OCI-LY1 (cell line): ENCODE results near the gene CA12.

ENCODE experiments used
- H2AFZ ChIP-seq: fragments of 200-600 bp; sonication (generic), shearing (Covaris generic); 2 replicates; pipeline ENCODE4 v1.6.0; 2014; ENCODE audit warnings: antibody characterized with exemption, mild to moderate bottlenecking, low read length
- H3F3A ChIP-seq: fragments of 200-600 bp; sonication (generic), shearing (Covaris generic); 2 replicates; pipeline ENCODE4 v1.6.0; 2014; ENCODE audit warnings: mild to moderate bottlenecking, antibody characterized with exemption, low read length, moderate library complexity; ENCODE audit not compliant: insufficient read depth
- H3K27ac ChIP-seq: fragments of 200-600 bp; sonication (generic); 2 replicates; pipeline ENCODE4 v1.5.1; 2014; ENCODE audit warnings: low read length, mixed run types, mild to moderate bottlenecking, low read depth; ENCODE audit not compliant: poor library complexity, severe bottlenecking
- H3K27me3 ChIP-seq: fragments of 200-600 bp; sonication (generic); 2 replicates; pipeline ENCODE4 v1.6.0; 2014; ENCODE audit warnings: antibody characterized with exemption, mild to moderate bottlenecking, low read length, moderate library complexity; ENCODE audit not compliant: insufficient read depth
- H3K36me3 ChIP-seq: fragments of 200-600 bp; sonication (generic); 2 replicates; pipeline ENCODE4 v1.6.1; 2014; ENCODE audit warnings: mild to moderate bottlenecking, antibody characterized with exemption, low read length, moderate library complexity, mixed read lengths; ENCODE audit not compliant: insufficient read depth
- H3K4me1 ChIP-seq: fragments of 200-600 bp; sonication (generic); 2 replicates; pipeline ENCODE4 v1.5.1; 2014; ENCODE audit warnings: mild to moderate bottlenecking, low read length, moderate library complexity; ENCODE audit not compliant: insufficient read depth, severe bottlenecking
- H3K4me2 ChIP-seq: fragments of 200-600 bp; sonication (generic), shearing (Covaris generic); 2 replicates; pipeline ENCODE4 v1.6.1; 2014; ENCODE audit warnings: low read length
- H3K4me3 ChIP-seq: fragments of 200-600 bp; sonication (generic); 2 replicates; pipeline ENCODE4 v1.5.1; 2014; ENCODE audit warnings: low read length, low read depth, mild to moderate bottlenecking, mixed read lengths; ENCODE audit not compliant: poor library complexity, severe bottlenecking
- H3K79me2 ChIP-seq: fragments of 200-600 bp; shearing (Covaris generic); 2 replicates; pipeline ENCODE4 v1.6.1; 2016; ENCODE audit warnings: mixed run types, low read length, mixed read lengths; ENCODE audit not compliant: insufficient read depth
- H3K9ac ChIP-seq: fragments of 200-600 bp; sonication (generic), shearing (Covaris generic); 2 replicates; pipeline ENCODE4 v1.6.1; 2014; ENCODE audit warnings: mild to moderate bottlenecking, low read length, mixed read lengths
- H3K9me2 ChIP-seq: fragments of 200-600 bp; sonication (generic), shearing (Covaris generic); 2 replicates; pipeline ENCODE4 v1.6.1; 2014; ENCODE audit warnings: low read depth, mild to moderate bottlenecking, low read length, mixed read lengths
- H3K9me3 ChIP-seq: fragments of 200-600 bp; shearing (Covaris generic); 2 replicates; pipeline ENCODE4 v1.6.1; 2014; ENCODE audit warnings: low read length, mixed read lengths
- H4K20me1 ChIP-seq: fragments of 200-600 bp; sonication (generic), shearing (Covaris generic); 2 replicates; pipeline ENCODE4 v1.6.0; 2016; ENCODE audit warnings: mild to moderate bottlenecking, low read length; ENCODE audit not compliant: insufficient read depth
- EZH2 ChIP-seq: fragments of 200-600 bp; sonication (generic), shearing (Covaris generic); IDR thresholded peaks from 2 replicates; pipeline ENCODE4 v1.8.0; 2017; ENCODE audit warnings: borderline replicate concordance, mixed run types, mild to moderate bottlenecking, antibody characterized with exemption, low read length, moderate library complexity, mixed read lengths
- TF ChIP-seq, protein P1 (sequence below): fragments of 200-600 bp; sonication (generic), shearing (Covaris generic); IDR thresholded peaks from 2 replicates; pipeline ENCODE4 v1.5.1; 2017; ENCODE audit warnings: mild to moderate bottlenecking, antibody characterized with exemption, low read length, moderate library complexity, mixed read lengths

Gene CA12

DNA sequence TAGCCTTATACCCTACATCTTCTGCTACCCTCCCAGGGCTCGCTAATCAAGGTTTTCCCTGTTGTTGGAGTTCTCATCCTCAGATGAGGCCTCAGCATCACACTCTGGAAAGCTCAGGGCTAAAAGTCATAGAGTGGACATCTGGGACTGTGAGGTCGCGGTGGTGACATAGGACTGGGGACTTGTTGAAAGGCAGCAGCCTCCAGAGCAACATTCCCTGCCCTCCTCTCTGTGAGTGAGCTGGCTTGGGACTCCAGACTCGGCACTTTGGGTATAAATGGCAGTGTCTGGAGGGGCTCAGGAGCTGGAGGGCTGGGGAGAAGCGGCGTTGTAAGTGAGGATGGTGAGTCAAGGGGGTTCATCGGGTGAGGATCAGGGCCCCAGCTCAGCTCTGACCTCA is 2.7 kb downstream of the CA12 start:
- Histone ChIP-seq H3K4me3 (no peak overlapping the region), H3K36me3 (no peaks in the 10 kb centered on the region), H4K20me1 (no peaks in the 10 kb centered on the region), H3K4me2 (no peak overlapping the region), H3K9me3 (no peaks in the 10 kb centered on the region), H3K9me2 (no peaks in the 10 kb centered on the region), H3K4me1 (no peaks in the 10 kb centered on the region), H3K9ac (no peak overlapping the region), H3K79me2 (no peaks in the 10 kb centered on the region), H3K27me3 (no peaks in the 10 kb centered on the region; the same call in 1 of the 2 replicates), H3F3A (no peaks in the 10 kb centered on the region), H2AFZ (no peak overlapping the region), H3K27ac (no peak overlapping the region)
- no peak for TF ChIP-seq EZH2
- TF ChIP-seq, protein P1, sequence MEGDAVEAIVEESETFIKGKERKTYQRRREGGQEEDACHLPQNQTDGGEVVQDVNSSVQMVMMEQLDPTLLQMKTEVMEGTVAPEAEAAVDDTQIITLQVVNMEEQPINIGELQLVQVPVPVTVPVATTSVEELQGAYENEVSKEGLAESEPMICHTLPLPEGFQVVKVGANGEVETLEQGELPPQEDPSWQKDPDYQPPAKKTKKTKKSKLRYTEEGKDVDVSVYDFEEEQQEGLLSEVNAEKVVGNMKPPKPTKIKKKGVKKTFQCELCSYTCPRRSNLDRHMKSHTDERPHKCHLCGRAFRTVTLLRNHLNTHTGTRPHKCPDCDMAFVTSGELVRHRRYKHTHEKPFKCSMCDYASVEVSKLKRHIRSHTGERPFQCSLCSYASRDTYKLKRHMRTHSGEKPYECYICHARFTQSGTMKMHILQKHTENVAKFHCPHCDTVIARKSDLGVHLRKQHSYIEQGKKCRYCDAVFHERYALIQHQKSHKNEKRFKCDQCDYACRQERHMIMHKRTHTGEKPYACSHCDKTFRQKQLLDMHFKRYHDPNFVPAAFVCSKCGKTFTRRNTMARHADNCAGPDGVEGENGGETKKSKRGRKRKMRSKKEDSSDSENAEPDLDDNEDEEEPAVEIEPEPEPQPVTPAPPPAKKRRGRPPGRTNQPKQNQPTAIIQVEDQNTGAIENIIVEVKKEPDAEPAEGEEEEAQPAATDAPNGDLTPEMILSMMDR = no peak

DNA sequence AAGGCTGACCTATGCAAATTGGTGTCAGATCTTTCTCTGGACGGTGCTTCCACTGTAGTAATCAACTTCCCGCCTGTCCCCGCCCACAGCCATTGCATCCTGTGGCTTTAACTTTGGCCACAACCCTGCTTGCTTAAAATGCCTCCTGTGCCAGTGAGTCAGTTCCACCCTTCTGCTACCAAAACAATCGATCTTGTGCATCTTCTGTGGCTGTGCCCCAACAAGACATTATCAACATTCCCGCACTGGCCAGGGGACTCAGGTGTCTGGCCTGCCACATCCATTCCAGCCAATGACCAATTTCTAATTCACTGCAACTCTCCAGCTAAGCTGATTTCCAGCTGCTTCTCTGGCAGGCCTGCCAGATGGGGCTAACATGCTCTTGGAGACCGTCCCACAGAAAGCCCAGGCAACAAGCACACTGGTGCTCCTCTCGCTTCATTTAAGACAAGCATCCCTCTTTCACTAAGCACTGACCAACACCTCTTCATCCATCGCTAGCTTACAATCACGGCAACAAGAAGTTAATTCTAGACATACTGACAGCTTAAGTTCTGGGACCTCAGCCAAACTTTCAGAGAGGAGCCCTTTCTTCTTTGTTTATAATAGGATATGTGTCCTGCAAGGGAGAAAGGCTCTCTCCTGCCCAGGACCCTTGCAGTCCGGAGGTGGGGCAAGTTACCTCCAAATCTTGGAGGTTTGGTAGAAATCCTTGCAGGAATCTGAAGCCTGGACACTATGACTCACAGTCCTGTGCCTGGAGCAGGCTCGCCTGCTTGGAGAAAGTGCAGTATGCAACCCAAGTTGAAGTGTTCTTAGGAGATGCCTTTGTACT is 6.7 kb downstream of the CA12 start:
- Histone ChIP-seq H3K9me3 (no peaks in the 10 kb centered on the region), H3K27ac (no peak overlapping the region), H3K9me2 (no peaks in the 10 kb centered on the region), H3K9ac (no peak overlapping the region), H2AFZ (no peak overlapping the region), H3K4me1 (no peaks in the 10 kb centered on the region), H4K20me1 (no peaks in the 10 kb centered on the region), H3F3A (no peaks in the 10 kb centered on the region), H3K4me2 (no peak overlapping the region), H3K4me3 (no peak overlapping the region), H3K79me2 (no peaks in the 10 kb centered on the region), H3K27me3 (no peaks in the 10 kb centered on the region; the same call in 1 of the 2 replicates), H3K36me3 (no peaks in the 10 kb centered on the region)
- TF ChIP-seq, protein P1 = no peak
- TF ChIP-seq EZH2 = no peak

DNA sequence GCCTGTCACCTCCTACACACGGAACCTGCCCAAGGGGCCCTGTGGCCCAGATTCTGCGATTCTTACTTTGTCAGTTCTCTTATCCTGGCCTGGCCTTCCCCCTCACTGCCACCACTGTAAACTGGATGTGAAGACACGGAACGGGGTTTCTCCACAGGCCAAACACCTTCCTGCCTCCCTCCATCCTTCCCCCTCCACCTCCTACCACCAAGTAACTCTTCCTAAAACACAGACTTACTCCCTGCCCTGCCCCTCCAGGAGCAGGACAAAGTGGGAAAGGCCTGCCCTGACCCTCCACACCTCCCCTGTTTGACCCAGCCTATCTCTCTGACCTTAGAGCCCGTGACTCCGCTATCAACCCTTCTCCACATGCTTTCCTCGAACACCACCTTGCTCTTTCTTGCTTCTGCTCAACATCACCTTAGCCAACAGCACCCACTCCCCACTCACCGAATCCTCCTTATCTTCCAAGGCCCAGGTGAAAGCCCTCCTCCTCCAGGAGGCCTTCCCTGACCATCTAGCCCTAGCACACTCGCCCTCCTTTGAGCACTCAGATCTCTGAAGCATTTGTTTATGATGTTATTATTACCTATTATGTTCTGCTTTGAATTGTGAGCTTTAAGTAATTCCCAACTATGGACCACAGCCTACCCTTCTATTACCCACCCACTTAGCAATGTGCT is 7.6 kb downstream of the CA12 start:
- no peaks in the 10 kb centered on the region for H3K36me3 ChIP-seq
- TF ChIP-seq, protein P1 = no peak
- TF ChIP-seq EZH2 = no peak
- no peak overlapping the region for H2AFZ ChIP-seq
- no peaks in the 10 kb centered on the region for H3F3A ChIP-seq
- H4K20me1 ChIP-seq = no peaks in the 10 kb centered on the region
- H3K4me3 ChIP-seq = no peak overlapping the region
- H3K9ac ChIP-seq = no peak overlapping the region
- no peak overlapping the region for H3K27ac ChIP-seq
- H3K4me2 ChIP-seq = no peak overlapping the region
- H3K4me1 ChIP-seq = no peaks in the 10 kb centered on the region
- no peaks in the 10 kb centered on the region for H3K9me3 ChIP-seq
- H3K9me2 ChIP-seq = no peaks in the 10 kb centered on the region
- no peaks in the 10 kb centered on the region for H3K79me2 ChIP-seq
- no peaks in the 10 kb centered on the region for H3K27me3 ChIP-seq
